Glutamatergic neuron (in vitro differentiated cells): ENCODE data around the gene DCUN1D3. TPM values are rescaled to one million over a fixed set of nuclear protein-coding genes. Genes with fewer than 3 reads are reported as not detected.

ENCODE experiments used
- DNase-seq: peaks from one replicate; pipeline ENCODE4 v3.0.0; 2022
- H3K27ac Mint-ChIP-seq: one replicate; pipeline ENCODE4 v1.8.0; 2020; ENCODE audit warnings: mild to moderate bottlenecking, mixed read lengths, inconsistent platforms; ENCODE audit not compliant: unreplicated experiment
- H3K27me3 Mint-ChIP-seq: one replicate; pipeline ENCODE4 v1.8.0; 2020; ENCODE audit warnings: mild to moderate bottlenecking, moderate library complexity, mixed read lengths, inconsistent platforms; ENCODE audit not compliant: unreplicated experiment
- H3K36me3 Mint-ChIP-seq: one replicate; pipeline ENCODE4 v1.8.0; 2020; ENCODE audit warnings: mild to moderate bottlenecking, mixed read lengths, inconsistent platforms; ENCODE audit not compliant: unreplicated experiment
- H3K4me1 Mint-ChIP-seq: one replicate; pipeline ENCODE4 v1.8.0; 2020; ENCODE audit warnings: mild to moderate bottlenecking, low read depth, mixed read lengths, inconsistent platforms; ENCODE audit not compliant: unreplicated experiment
- H3K4me3 Mint-ChIP-seq: one replicate; pipeline ENCODE4 v1.8.0; 2020; ENCODE audit warnings: mild to moderate bottlenecking, mixed read lengths, inconsistent platforms; ENCODE audit not compliant: unreplicated experiment
- H3K9me3 Mint-ChIP-seq: one replicate; pipeline ENCODE4 v1.8.0; 2020; ENCODE audit warnings: mild to moderate bottlenecking, moderate library complexity, mixed read lengths, inconsistent platforms; ENCODE audit not compliant: unreplicated experiment
- CTCF ChIP-seq: fragments of 200-600 bp; sonication (generic); IDR thresholded peaks from one replicate; pipeline ENCODE4 v1.5.0; 2021; ENCODE audit not compliant: partially characterized antibody, unreplicated experiment
- total RNA-seq: library from RNA; stranded (reverse); fragmentation: NEBNext Ultra II Directional; extraction: Animal tissue kit (Norgen Biotek cat#: 25700); gene quantifications from one replicate; pipeline ENCODE4 v1.2.1, GENCODE V29; 2021; ENCODE audit not compliant: unreplicated experiment

The DCUN1D3 gene
- total RNA-seq, 1 donor from 2014 or later: 15.3 TPM

GRCh38 chr16:20894388-20894787, 5.8 kb downstream of the DCUN1D3 start:
- no peaks in the 10 kb centered on the region for H3K27me3 Mint-ChIP-seq
- peaks cover 2% of the 10 kb centered on the region for H3K9me3 Mint-ChIP-seq
- no peak overlapping the region for H3K27ac Mint-ChIP-seq
- no peak for DNase-seq
- H3K4me3 Mint-ChIP-seq: no peak overlapping the region
- H3K36me3 Mint-ChIP-seq: no peaks in the 10 kb centered on the region
- no peak for TF ChIP-seq CTCF
- peaks cover 9% of the 10 kb centered on the region for H3K4me1 Mint-ChIP-seq

DNA sequence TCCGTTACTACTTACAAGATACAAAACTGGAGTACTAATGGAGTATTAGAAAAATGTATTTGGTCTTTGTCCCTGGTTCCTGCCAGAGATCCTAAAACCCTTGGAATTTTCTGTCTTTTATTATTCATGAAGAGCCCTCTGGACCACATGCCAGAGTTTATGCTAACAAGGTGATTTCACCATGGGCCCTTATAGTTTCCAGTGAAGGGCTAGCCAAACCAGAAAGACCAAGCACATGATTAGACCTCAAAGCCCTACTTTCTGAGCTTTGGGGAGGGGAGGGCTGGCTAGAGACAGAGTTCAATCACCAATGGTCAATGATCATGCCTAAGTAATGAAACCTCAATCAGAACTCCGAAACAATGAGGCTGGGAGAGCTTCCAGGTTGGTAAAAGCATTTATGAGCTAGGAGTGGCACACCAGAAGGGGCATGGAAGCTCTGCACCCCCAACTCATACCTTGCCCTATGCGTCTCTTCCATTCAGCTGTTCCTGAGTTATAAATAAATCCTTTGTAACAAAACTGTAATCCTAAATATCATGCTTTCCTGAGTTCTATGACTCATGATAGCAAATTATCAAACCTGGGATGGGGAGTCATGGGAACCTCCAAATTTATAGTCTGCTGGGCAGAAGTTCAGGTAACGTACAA, 10.4 kb downstream of the DCUN1D3 start:
- no peak for DNase-seq
- Mint-ChIP-seq H3K36me3 (no peaks in the 10 kb centered on the region), H3K27me3 (no peaks in the 10 kb centered on the region), H3K9me3 (no peaks in the 10 kb centered on the region), H3K4me1 (no peaks in the 10 kb centered on the region), H3K4me3 (no peak overlapping the region), H3K27ac (no peak overlapping the region)
- TF ChIP-seq CTCF: no peak

GRCh38 chr16:20887207-20887606, 13.0 kb downstream of the DCUN1D3 start:
- no peak for DNase-seq
- Mint-ChIP-seq H3K4me3 (no peak overlapping the region), H3K4me1 (no peaks in the 10 kb centered on the region), H3K27ac (no peak overlapping the region), H3K36me3 (no peaks in the 10 kb centered on the region), H3K27me3 (no peaks in the 10 kb centered on the region), H3K9me3 (no peaks in the 10 kb centered on the region)
- TF ChIP-seq CTCF: no peak

- Mint-ChIP-seq H3K4me3 (no peak overlapping the region), H3K27ac (no peak overlapping the region), H3K4me1 (no peaks in the 10 kb centered on the region), H3K9me3 (no peaks in the 10 kb centered on the region), H3K36me3 (no peaks in the 10 kb centered on the region), H3K27me3 (no peaks in the 10 kb centered on the region)
- DNase-seq: no peak
- TF ChIP-seq CTCF: no peak
These were observed 13.8 kb downstream of the DCUN1D3 start for GRCh38 chr16:20886320-20886719.

- H3K4me3 Mint-ChIP-seq: no peak overlapping the region
These were observed 16.0 kb downstream of the DCUN1D3 start for GRCh38 chr16:20884240-20884556.

More at GRCh38 chr16:20884240-20884556, 16.0 kb downstream of the DCUN1D3 start:
- Mint-ChIP-seq H3K9me3 (no peaks in the 10 kb centered on the region), H3K27ac (no peak overlapping the region), H3K4me1 (no peaks in the 10 kb centered on the region), H3K27me3 (no peaks in the 10 kb centered on the region), H3K36me3 (no peaks in the 10 kb centered on the region)
- no peak for DNase-seq
- no peak for TF ChIP-seq CTCF
